Liver (tissue), 9 donors: Measurements from ENCODE around the gene KNDC1. TPM values are rescaled to one million over a fixed set of nuclear protein-coding genes. Genes with fewer than 3 reads are reported as not detected.

Experiments
- DNase-seq: peaks from one replicate; pipeline ENCODE4 v3.0.0-alpha.2; 2017; ENCODE audit warnings: low spot score
- H3K27ac ChIP-seq, 2 donors: one replicate each; pipeline ENCODE4 v1.7.0; 2013; ENCODE audit warnings: inconsistent platforms in 2 of 2, low read length in 2 of 2, control low read depth in 1 of 2, low read depth in 1 of 2, mild to moderate bottlenecking in 1 of 2
- H3K27me3 ChIP-seq, 4 donors: one replicate each; pipeline versions ENCODE4 v1.6.1 to v1.7.0; 2013; ENCODE audit warnings: low read length in 3 of 4, inconsistent platforms in 1 of 4, mild to moderate bottlenecking in 1 of 4, moderate library complexity in 1 of 4; ENCODE audit not compliant: control insufficient read depth in 4 of 4, insufficient read depth in 4 of 4
- H3K36me3 ChIP-seq, 4 donors: one replicate each; pipeline versions ENCODE4 v1.6.1 to v1.7.0; 2013; ENCODE audit warnings: low read length in 3 of 4, mild to moderate bottlenecking in 3 of 4, low read depth in 1 of 4, moderate library complexity in 1 of 4; ENCODE audit not compliant: control insufficient read depth in 4 of 4, insufficient read depth in 3 of 4
- H3K4me1 ChIP-seq, 4 donors: one replicate each; pipeline versions ENCODE4 v1.6.1 to v1.7.0; 2013; ENCODE audit warnings: low read length in 3 of 4, mild to moderate bottlenecking in 3 of 4, moderate library complexity in 1 of 4; ENCODE audit not compliant: control insufficient read depth in 4 of 4, insufficient read depth in 4 of 4
- H3K4me3 ChIP-seq, 3 donors: one replicate each; pipeline versions ENCODE4 v1.6.1 to v1.7.0; 2013; ENCODE audit warnings: low read length in 3 of 3, control low read depth in 1 of 3, low read depth in 1 of 3, mild to moderate bottlenecking in 1 of 3
- H3K9ac ChIP-seq, 2 donors: one replicate each; pipeline ENCODE4 v1.7.0; 2013; ENCODE audit warnings: low read length in 2 of 2, mild to moderate bottlenecking in 2 of 2, moderate library complexity in 2 of 2, control low read depth in 1 of 2, low read depth in 1 of 2
- H3K9me3 ChIP-seq, 4 donors: one replicate each; pipeline versions ENCODE4 v1.6.1 to v1.7.0; 2013; ENCODE audit warnings: low read length in 3 of 4; ENCODE audit not compliant: control insufficient read depth in 4 of 4
- CTCF ChIP-seq: fragments of 150-350 bp; IDR thresholded peaks from 2 replicates; pipeline ENCODE4 v1.5.1; 2017; ENCODE audit warnings: improper control_type of control experiment, low read depth, low read length; ENCODE audit not compliant: missing input control
- EGR1 ChIP-seq, 2 donors: IDR thresholded peaks; 2 replicates each; pipeline ENCODE4 v1.6.1; 2016 to 2018; ENCODE audit warnings: antibody characterized with exemption in 2 of 2, low read depth in 2 of 2
- FOXA1 ChIP-seq: IDR thresholded peaks from 2 replicates; pipeline ENCODE4 v1.6.1; 2016; ENCODE audit warnings: antibody characterized with exemption
- FOXA2 ChIP-seq: IDR thresholded peaks from 2 replicates; pipeline ENCODE4 v1.6.1; 2016; ENCODE audit warnings: antibody characterized with exemption
- GABPA ChIP-seq, 2 donors: IDR thresholded peaks in 1 of 2; conservative IDR thresholded peaks in 1 of 2; 2 replicates each; pipeline ENCODE4 v1.6.1; 2016; ENCODE audit warnings: antibody characterized with exemption in 2 of 2, mild to moderate bottlenecking in 1 of 2, moderate library complexity in 1 of 2
- HNF4A ChIP-seq, 2 donors: conservative IDR thresholded peaks; 2 replicates each; pipeline ENCODE4 v1.6.1; 2016; ENCODE audit warnings: antibody characterized with exemption in 2 of 2, mild to moderate bottlenecking in 2 of 2
- HNF4G ChIP-seq: IDR thresholded peaks from 2 replicates; pipeline ENCODE4 v1.6.1; 2016; ENCODE audit warnings: antibody characterized with exemption
- JUND ChIP-seq, 2 donors: IDR thresholded peaks; 2 replicates each; pipeline ENCODE4 v1.6.1; 2016; ENCODE audit warnings: antibody characterized with exemption in 2 of 2
- MAX ChIP-seq: IDR thresholded peaks from 2 replicates; pipeline ENCODE4 v1.6.1; 2016; ENCODE audit warnings: antibody characterized with exemption
- NR2F2 ChIP-seq: IDR thresholded peaks from 2 replicates; pipeline ENCODE4 v1.6.1; 2016; ENCODE audit warnings: antibody characterized with exemption
- RAD21 ChIP-seq, 2 donors: IDR thresholded peaks; 2 replicates each; pipeline ENCODE4 v1.6.1; 2016; ENCODE audit warnings: antibody characterized with exemption in 2 of 2, mild to moderate bottlenecking in 2 of 2
- REST ChIP-seq: IDR thresholded peaks from 2 replicates; pipeline ENCODE4 v1.6.1; 2016; ENCODE audit warnings: antibody characterized with exemption, mild to moderate bottlenecking
- RXRA ChIP-seq, 2 donors: IDR thresholded peaks; 2 replicates each; pipeline ENCODE4 v1.6.1; 2017 to 2018; ENCODE audit warnings: antibody characterized with exemption in 2 of 2, mild to moderate bottlenecking in 1 of 2
- SP1 ChIP-seq: IDR thresholded peaks from 2 replicates; pipeline ENCODE4 v1.6.1; 2018; ENCODE audit warnings: antibody characterized with exemption, mild to moderate bottlenecking
- TAF1 ChIP-seq: conservative IDR thresholded peaks from 2 replicates; pipeline ENCODE4 v1.6.1; 2016; ENCODE audit warnings: antibody characterized with exemption, mild to moderate bottlenecking
- YY1 ChIP-seq: IDR thresholded peaks from 2 replicates; pipeline ENCODE4 v1.6.1; 2016; ENCODE audit warnings: antibody characterized with exemption, mild to moderate bottlenecking
- ZBTB33 ChIP-seq: IDR thresholded peaks from 2 replicates; pipeline ENCODE4 v1.6.1; 2016; ENCODE audit warnings: antibody characterized with exemption
- WGBS: extraction: QIAGEN DNeasy Blood & Tissue Kit; methylation state at CpG from one replicate; pipeline ENCODE4 v1.1.7; 2013; 5-methylcytosine and 5-hydroxymethylcytosine counted together
- polyA plus RNA-seq, 2 donors: library from polyadenylated mRNA; stranded (reverse) in 1 of 2; unstranded in 1 of 2; fragments of 200-250 nt in 1 of 2; fragments of >200 nt in 1 of 2; fragmentation: Nextera tagmentation in 1 of 2; extraction: Ambion mirVana in 1 of 2; gene quantifications; one replicate each; pipeline versions ENCODE4 v1.2.1 to v1.2.3, GENCODE V29; 2013 to 2015
- total RNA-seq, 2 donors: library from RNA; depleted of rRNA; stranded (reverse); fragments of >200 nt; gene quantifications; one replicate each; pipeline ENCODE4 v1.2.3, GENCODE V29; 2014
- TF ChIP-seq, protein P1 (sequence below): IDR thresholded peaks from 2 replicates; pipeline ENCODE4 v1.6.1; 2016; ENCODE audit warnings: antibody characterized with exemption
- donor health status: healthy.
- donor health status: healthy.
- donor health status: healthy.
- donor health status: healthy.
- donor health status: healthy.

Gene KNDC1
- total and polyA plus RNA-seq, 4 donors, result 0.53 to 12.9 (median 4.3) TPM

GRCh38 chr10:133121479-133121878 is 38.5 kb upstream of the KNDC1 start:
- DNase-seq, result no peak
- Histone ChIP-seq H3K4me3 (no peak overlapping the region), H3K9ac (no peak overlapping the region), H3K36me3 (no peaks in the 10 kb centered on the region), H3K4me1 (no peaks in the 10 kb centered on the region), H3K27ac (no peak overlapping the region), H3K27me3 (no peaks in the 10 kb centered on the region), H3K9me3 (peaks cover 0 to 3% (median 0%) of the 10 kb centered on the region in 4 donors)
- TF ChIP-seq MAX, result no peak
- no peak for TF ChIP-seq EGR1 (IDR thresholded peaks at IDR 0.05; ENCODE audit: low read depth in 2 of 2)
- TF ChIP-seq FOXA2, result no peak
- TF ChIP-seq SP1, result no peak
- TF ChIP-seq CTCF, result no peak
- TF ChIP-seq GABPA (IDR thresholded peaks at IDR 0.05 in 1 of 2, conservative IDR thresholded peaks at IDR 0.05 in 1 of 2), result no peak
- TF ChIP-seq NR2F2, result no peak
- no peak for TF ChIP-seq FOXA1
- no peak for TF ChIP-seq ZBTB33
- TF ChIP-seq, protein P1, sequence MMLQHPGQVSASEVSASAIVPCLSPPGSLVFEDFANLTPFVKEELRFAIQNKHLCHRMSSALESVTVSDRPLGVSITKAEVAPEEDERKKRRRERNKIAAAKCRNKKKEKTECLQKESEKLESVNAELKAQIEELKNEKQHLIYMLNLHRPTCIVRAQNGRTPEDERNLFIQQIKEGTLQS, result no peak
- TF ChIP-seq HNF4A (conservative IDR thresholded peaks at IDR 0.05), result no peak
- TF ChIP-seq HNF4G, result no peak
- no peak for TF ChIP-seq TAF1
- TF ChIP-seq REST, result no peak
- TF ChIP-seq RXRA (IDR thresholded peaks at IDR 0.05), result no peak
- no peak for TF ChIP-seq RAD21 (IDR thresholded peaks at IDR 0.05)
- no peak for TF ChIP-seq YY1
- no peak for TF ChIP-seq JUND (IDR thresholded peaks at IDR 0.05)
- 93% methylated on average over 8 of the region's 8 CpGs for WGBS
